Trophoblast cell (in vitro differentiated cells and primary cell): ENCODE measurements around the gene NATD1.

Experiments used
- DNase-seq, 2 donors: peaks; one replicate each; pipeline ENCODE4 v3.0.0-alpha.2; 2016
- H2AFZ ChIP-seq: 2 replicates; pipeline ENCODE4 v1.6.1; 2013; ENCODE audit warnings: low read length, moderate library complexity, mild to moderate bottlenecking; ENCODE audit not compliant: insufficient read depth, poor library complexity
- H2AK5ac ChIP-seq: 2 replicates; pipeline ENCODE4 v1.6.1; 2013; ENCODE audit warnings: mild to moderate bottlenecking, low read length
- H2BK120ac ChIP-seq: 2 replicates; pipeline ENCODE4 v1.6.1; 2013; ENCODE audit warnings: low read length, mild to moderate bottlenecking, moderate library complexity; ENCODE audit not compliant: insufficient read depth, poor library complexity
- H2BK12ac ChIP-seq: 2 replicates; pipeline ENCODE4 v1.6.1; 2013; ENCODE audit warnings: mild to moderate bottlenecking, low read length, moderate library complexity
- H2BK5ac ChIP-seq: 2 replicates; pipeline ENCODE4 v1.6.1; 2013; ENCODE audit warnings: low read length, low read depth, moderate library complexity, mild to moderate bottlenecking; ENCODE audit not compliant: poor library complexity
- H3K14ac ChIP-seq: 2 replicates; pipeline ENCODE4 v1.6.1; 2013; ENCODE audit warnings: mild to moderate bottlenecking, low read length
- H3K18ac ChIP-seq: 2 replicates; pipeline ENCODE4 v1.6.1; 2013; ENCODE audit warnings: mild to moderate bottlenecking, low read length
- H3K23ac ChIP-seq: 2 replicates; pipeline ENCODE4 v1.6.1; 2013; ENCODE audit warnings: low read length
- H3K27ac ChIP-seq: 2 replicates; pipeline ENCODE4 v1.5.1; 2013; ENCODE audit warnings: low read depth, mild to moderate bottlenecking, inconsistent platforms, low read length, moderate library complexity
- H3K27me3 ChIP-seq: 2 replicates; pipeline ENCODE4 v1.6.1; 2013; ENCODE audit warnings: inconsistent platforms, mild to moderate bottlenecking, low read length, moderate library complexity; ENCODE audit not compliant: insufficient read depth
- H3K36me3 ChIP-seq, 2 experiments: 1 replicate in 1 of 2; 2 replicates in 1 of 2; pipeline ENCODE4 v1.6.1; 2013; ENCODE audit warnings: low read length in 2 of 2, mild to moderate bottlenecking in 2 of 2, moderate library complexity in 1 of 2; ENCODE audit not compliant: insufficient read depth in 2 of 2, control insufficient read depth in 1 of 2
- H3K4ac ChIP-seq: 2 replicates; pipeline ENCODE4 v1.6.1; 2013; ENCODE audit warnings: low read depth, mild to moderate bottlenecking, low read length, moderate library complexity
- H3K4me1 ChIP-seq, 2 experiments: 1 replicate in 1 of 2; 2 replicates in 1 of 2; pipeline ENCODE4 v1.6.1; 2013; ENCODE audit warnings: low read length in 2 of 2, mild to moderate bottlenecking in 2 of 2, moderate library complexity in 1 of 2; ENCODE audit not compliant: insufficient read depth in 2 of 2, control insufficient read depth in 1 of 2
- H3K4me2 ChIP-seq: 2 replicates; pipeline ENCODE4 v1.6.1; 2013; ENCODE audit warnings: inconsistent platforms, mild to moderate bottlenecking, low read length, moderate library complexity
- H3K4me3 ChIP-seq: 2 replicates; pipeline ENCODE4 v1.5.1; 2013; ENCODE audit warnings: mild to moderate bottlenecking, low read depth, low read length, inconsistent platforms
- H3K79me1 ChIP-seq: one replicate; pipeline ENCODE4 v1.6.1; 2013; ENCODE audit warnings: low read length
- H3K79me2 ChIP-seq: 2 replicates; pipeline ENCODE4 v1.6.1; 2013; ENCODE audit warnings: low read length, mild to moderate bottlenecking; ENCODE audit not compliant: control insufficient read depth, insufficient read depth, poor library complexity
- H3K9ac ChIP-seq: 2 replicates; pipeline ENCODE4 v1.6.1; 2013; ENCODE audit warnings: mild to moderate bottlenecking, low read length
- H3K9me3 ChIP-seq: 2 replicates; pipeline ENCODE4 v1.6.1; 2013; ENCODE audit warnings: low read depth, mild to moderate bottlenecking, control low read depth, inconsistent platforms, low read length; ENCODE audit not compliant: insufficient read depth
- H4K12ac ChIP-seq: 2 replicates; pipeline ENCODE4 v1.6.1; 2013; ENCODE audit warnings: low read depth, mild to moderate bottlenecking, low read length, moderate library complexity
- H4K8ac ChIP-seq: 2 replicates; pipeline ENCODE4 v1.6.1; 2013; ENCODE audit warnings: low read depth, mild to moderate bottlenecking, low read length, moderate library complexity
- H4K91ac ChIP-seq: one replicate; pipeline ENCODE4 v1.6.1; 2013; ENCODE audit warnings: low read depth, mild to moderate bottlenecking, low read length, moderate library complexity
- WGBS: extraction: QIAGEN DNeasy Blood & Tissue Kit; methylation state at CpG from one replicate; pipeline ENCODE4 v1.1.7; 2013; ENCODE audit warnings: missing lambda C conversion rate; ENCODE audit not compliant: insufficient read length, insufficient coverage; ENCODE audit errors: extremely low coverage; 5-methylcytosine and 5-hydroxymethylcytosine counted together

NATD1 gene

DNA sequence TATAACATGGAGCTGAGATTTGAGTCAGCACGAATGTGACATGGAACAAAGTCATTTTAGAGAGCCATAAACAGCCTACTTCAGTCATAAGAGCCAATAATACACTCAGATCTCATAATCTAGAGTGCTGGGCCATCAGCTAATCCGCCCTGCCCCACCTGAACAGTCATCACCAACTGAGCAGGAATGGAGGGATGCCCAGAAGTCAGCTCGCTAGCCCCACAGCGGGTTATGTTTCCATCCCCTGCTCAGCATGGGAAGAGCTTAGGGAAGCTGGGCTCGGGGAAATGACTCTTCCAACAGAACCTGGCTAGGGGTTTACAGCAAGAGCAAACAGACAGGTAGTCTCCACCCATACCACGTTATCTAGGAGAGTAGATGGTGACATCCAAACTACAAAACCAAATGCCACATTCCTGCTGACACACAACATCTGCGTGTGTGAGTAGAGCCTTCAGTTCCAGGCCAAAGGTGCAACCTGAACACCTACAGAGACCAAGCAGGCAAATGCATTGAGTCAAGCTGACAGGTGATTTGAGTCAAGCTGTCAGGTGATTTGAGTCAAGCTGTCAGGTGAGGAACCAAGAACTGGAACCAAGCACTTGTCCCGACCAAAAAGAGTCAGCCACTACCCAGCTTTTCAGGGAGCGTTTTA, 41.3 kb downstream of the NATD1 start:
- Histone ChIP-seq H3K4me1 (peaks cover 16 to 21% of the 10 kb centered on the region in 2 experiments), H3K27me3 (no peaks in the 10 kb centered on the region), H2BK5ac (no peak overlapping the region), H3K18ac (no peak overlapping the region), H3K23ac (peak overlapping the region; percentile 8), H2AK5ac (no peak overlapping the region), H4K91ac (no peak overlapping the region), H3K4me3 (no peak overlapping the region), H3K36me3 (peaks cover 24 to 28% of the 10 kb centered on the region in 2 experiments), H2BK120ac (no peak overlapping the region), H3K4ac (peak overlapping the region; percentile 81), H3K14ac (no peak overlapping the region), H3K9me3 (no peaks in the 10 kb centered on the region), H2BK12ac (no peak overlapping the region), H3K9ac (no peak overlapping the region), H3K79me1 (peaks cover 18% of the 10 kb centered on the region), H3K4me2 (no peak overlapping the region), H4K12ac (no peak overlapping the region), H4K8ac (no peak overlapping the region), H3K27ac (no peak overlapping the region), H3K79me2 (peaks cover 49% of the 10 kb centered on the region), H2AFZ (no peak overlapping the region)
- peak; percentile 88 to 93 for DNase-seq
- WGBS, result no CpG with 5 or more reads among the region's 9 CpGs

DNA sequence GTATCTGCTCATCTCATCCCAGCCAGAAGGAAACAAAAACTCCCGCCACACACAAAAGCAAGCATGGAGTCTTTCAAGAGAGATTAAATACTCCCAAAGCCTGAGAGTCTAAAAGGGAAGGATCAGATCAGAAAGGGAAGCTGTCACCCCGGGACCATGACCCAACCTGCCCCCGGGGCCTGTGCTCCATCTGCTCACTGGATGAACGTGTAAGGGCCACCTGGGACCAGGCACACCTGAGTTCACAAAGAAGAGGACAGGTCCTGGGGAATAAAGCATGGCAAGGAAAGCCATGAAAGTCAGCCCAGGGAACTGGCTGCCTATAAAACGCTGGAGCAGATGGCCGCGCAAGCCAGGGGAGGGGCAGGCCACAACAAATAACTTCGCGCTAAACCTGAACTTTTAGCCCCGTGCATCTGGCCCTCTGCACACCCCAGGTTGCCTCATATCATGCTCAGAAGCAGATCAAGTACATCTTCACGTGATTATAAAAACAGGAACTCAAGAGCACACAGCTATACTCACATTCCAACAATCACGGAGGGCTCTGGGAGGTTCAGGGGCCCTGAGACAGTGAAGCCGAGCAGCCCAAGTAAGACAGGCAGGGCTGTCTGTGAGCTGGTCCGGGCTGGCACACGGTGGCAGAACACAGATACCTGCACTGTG, 42.7 kb downstream of the NATD1 start:
- Histone ChIP-seq H4K12ac (no peak overlapping the region), H3K14ac (no peak overlapping the region), H2BK12ac (no peak overlapping the region), H3K4me3 (no peak overlapping the region), H2BK120ac (no peak overlapping the region), H3K4me2 (no peak overlapping the region), H3K4ac (peak overlapping the region; percentile 97), H3K79me2 (peaks cover 52% of the 10 kb centered on the region), H3K27me3 (no peaks in the 10 kb centered on the region), H4K91ac (no peak overlapping the region), H2BK5ac (no peak overlapping the region), H3K27ac (no peak overlapping the region), H3K18ac (no peak overlapping the region), H3K79me1 (peaks cover 18% of the 10 kb centered on the region), H2AK5ac (no peak overlapping the region), H3K9ac (no peak overlapping the region), H3K36me3 (peaks cover 27 to 30% of the 10 kb centered on the region in 2 experiments), H3K9me3 (no peaks in the 10 kb centered on the region), H3K23ac (no peak overlapping the region), H4K8ac (no peak overlapping the region), H3K4me1 (peaks cover 11 to 14% of the 10 kb centered on the region in 2 experiments), H2AFZ (no peak overlapping the region)
- WGBS, result no CpG with 5 or more reads among the region's 15 CpGs
- DNase-seq, result no peak

DNA sequence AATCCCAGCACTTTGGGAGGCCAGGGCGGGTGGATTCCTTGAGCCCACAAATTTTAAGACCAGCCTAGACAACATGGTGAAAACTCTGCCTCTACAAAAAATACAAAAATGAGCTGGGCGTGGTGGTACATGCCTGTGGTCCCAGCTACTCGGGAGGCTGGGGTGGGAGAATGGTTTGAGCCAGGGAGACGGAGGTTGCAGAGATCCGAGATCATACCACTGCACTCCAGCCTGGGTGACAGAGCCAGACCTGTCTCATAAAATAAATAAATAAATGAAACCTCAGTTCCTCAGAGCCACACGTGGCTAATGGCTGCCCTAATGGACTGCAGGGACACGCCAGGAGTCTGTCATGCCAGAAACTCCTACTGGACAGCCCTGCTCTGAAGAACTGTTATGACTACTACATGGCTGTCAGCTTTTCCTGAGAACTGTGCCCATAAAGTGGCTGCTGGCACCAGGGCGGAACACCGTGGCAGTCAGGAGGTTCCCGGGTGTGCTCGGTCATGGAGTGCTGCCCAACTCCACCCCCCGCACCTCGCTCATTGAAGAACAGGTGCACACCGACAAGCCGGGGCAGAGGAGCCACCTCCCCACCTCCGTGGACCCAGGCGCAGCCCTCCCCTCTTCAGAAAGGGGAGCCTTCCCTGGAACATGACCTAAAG, 43.6 kb downstream of the NATD1 start:
- Histone ChIP-seq H3K27ac (no peak overlapping the region), H4K12ac (no peak overlapping the region), H3K4me2 (no peak overlapping the region), H2BK5ac (no peak overlapping the region), H2BK12ac (no peak overlapping the region), H2AK5ac (no peak overlapping the region), H3K4me1 (peaks cover 4 to 9% of the 10 kb centered on the region in 2 experiments), H3K27me3 (no peaks in the 10 kb centered on the region), H3K9ac (no peak overlapping the region), H3K79me1 (peaks cover 11% of the 10 kb centered on the region), H3K4ac (peak overlapping the region; percentile 97), H2BK120ac (no peak overlapping the region), H3K23ac (no peak overlapping the region), H4K91ac (no peak overlapping the region), H3K4me3 (no peak overlapping the region), H3K9me3 (no peaks in the 10 kb centered on the region), H3K14ac (no peak overlapping the region), H4K8ac (no peak overlapping the region), H3K36me3 (peaks cover 27 to 36% of the 10 kb centered on the region in 2 experiments), H3K79me2 (peaks cover 54% of the 10 kb centered on the region), H3K18ac (no peak overlapping the region), H2AFZ (no peak overlapping the region)
- WGBS, result no CpG with 5 or more reads among the region's 17 CpGs
- DNase-seq, result no peak

DNA sequence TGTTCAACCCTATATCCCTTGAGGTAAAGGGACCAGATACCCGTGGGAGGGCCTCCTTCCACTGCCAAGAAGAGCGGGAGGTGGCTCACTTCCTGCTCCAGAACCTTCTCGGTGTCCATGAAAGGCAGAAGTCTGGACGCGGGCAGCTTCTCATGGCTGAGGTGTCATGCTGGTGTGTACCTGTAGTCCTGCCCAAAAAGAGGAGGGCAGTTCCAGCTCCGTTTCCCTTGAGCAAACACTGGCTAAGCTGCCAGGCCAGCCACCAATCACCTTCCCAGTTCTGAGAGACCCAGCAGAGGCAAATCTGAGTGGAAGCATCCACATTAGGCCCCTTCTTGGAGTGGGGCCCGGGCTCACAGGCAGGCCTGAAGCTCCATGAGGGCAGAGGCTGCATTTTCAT, 44.9 kb downstream of the NATD1 start:
- Histone ChIP-seq H3K4me3 (no peak overlapping the region), H3K9ac (no peak overlapping the region)
- no CpG with 5 or more reads among the region's 7 CpGs for WGBS

More for the DNA sequence above, 44.9 kb downstream of the NATD1 start:
- Histone ChIP-seq H2AK5ac (no peak overlapping the region), H3K27me3 (no peaks in the 10 kb centered on the region), H3K18ac (no peak overlapping the region), H4K8ac (no peak overlapping the region), H2BK5ac (no peak overlapping the region), H3K4me1 (peaks cover 4 to 9% of the 10 kb centered on the region in 2 experiments), H4K91ac (no peak overlapping the region), H3K4me2 (no peak overlapping the region), H3K9me3 (no peaks in the 10 kb centered on the region), H2AFZ (no peak overlapping the region), H3K79me1 (peaks cover under 1% of the 10 kb centered on the region), H4K12ac (no peak overlapping the region), H3K79me2 (peaks cover 47% of the 10 kb centered on the region), H3K4ac (peak overlapping the region; percentile 81), H3K27ac (no peak overlapping the region), H3K36me3 (peaks cover 27 to 36% of the 10 kb centered on the region in 2 experiments), H2BK12ac (no peak overlapping the region), H2BK120ac (no peak overlapping the region), H3K23ac (no peak overlapping the region), H3K14ac (no peak overlapping the region)
- no peak for DNase-seq
